NCI-H1694 (cell line): ENCODE measurements around the gene PDE6A.
"Not testable (repeated sequence)": the region's sequence is repeated elsewhere in the genome, so short reads cannot be mapped to it uniquely, and the experiment has no call there.

ENCODE experiments used
- DNase-seq: peaks from one replicate; lab custom pipeline; 2025; lab: John Stamatoyannopoulos, UW

The PDE6A gene

DNA sequence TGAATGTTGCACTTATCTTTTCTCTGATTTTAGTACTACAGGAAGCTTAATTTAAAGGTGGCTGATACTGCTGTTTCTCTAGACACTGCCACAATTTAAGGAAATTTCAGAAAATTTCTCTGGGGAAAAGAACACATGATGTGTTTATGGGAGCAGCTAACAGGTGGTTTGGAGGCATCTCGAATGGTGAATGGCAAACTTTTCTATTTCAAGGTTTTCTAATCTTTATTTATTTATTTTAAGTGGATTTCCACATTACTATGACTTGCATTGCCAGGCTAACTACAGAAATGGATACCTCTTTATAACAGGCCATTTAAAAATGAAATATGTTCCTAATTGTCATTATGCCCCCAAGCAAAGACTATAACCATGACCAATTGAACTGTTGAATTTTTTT is 50.4 kb downstream of the PDE6A start:
- no peak for DNase-seq

GRCh38 chr5:149893403-149893931 is 51.1 kb downstream of the PDE6A start:
- no peak for DNase-seq

DNA sequence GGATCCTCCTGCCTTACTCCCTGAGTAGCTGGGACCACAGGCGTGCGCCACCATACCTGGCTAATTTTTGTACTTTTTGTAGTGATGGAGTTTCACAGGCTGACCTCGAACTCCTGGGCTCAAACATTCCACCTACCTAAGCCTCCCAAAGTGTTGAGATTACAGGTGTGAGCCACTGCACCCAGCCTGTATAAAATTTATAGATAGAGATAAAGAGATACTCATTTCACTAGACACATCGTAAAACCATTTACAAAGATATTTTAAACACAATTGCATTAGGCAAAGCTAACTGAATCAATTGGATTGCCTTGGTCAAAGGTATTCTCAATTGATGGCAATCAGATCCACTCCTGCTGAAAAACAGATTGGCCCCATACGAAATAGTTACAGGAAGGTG is 52.0 kb downstream of the PDE6A start:
- no peak for DNase-seq

GRCh38 chr5:149888280-149888679 is 56.3 kb downstream of the PDE6A start:
- DNase-seq = no peak

GRCh38 chr5:149887622-149888183 is 56.9 kb downstream of the PDE6A start:
- DNase-seq = no peak

- no peak for DNase-seq
These were observed 57.7 kb downstream of the PDE6A start for GRCh38 chr5:149886692-149887470.

- no peak for DNase-seq
These were observed 58.5 kb downstream of the PDE6A start for GRCh38 chr5:149886060-149886459.

DNA sequence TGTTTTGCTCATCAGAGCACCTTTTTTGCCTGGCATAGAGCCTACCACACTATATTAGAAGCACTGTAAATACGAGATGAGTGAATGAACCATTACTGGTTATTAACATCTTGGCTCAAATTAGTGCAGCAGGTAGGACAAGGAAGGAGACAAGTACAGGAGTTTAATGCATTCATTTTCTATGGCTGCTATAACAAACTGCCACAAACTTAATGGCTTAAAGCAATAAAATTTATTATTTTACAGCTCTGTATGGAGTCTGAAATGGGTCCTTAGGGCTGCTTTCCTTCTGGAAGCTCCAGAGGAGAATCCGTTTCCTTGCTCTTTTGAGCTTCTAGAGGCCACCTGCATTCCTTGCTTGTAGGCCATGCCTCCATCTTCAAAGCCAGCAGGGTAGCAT is 59.1 kb downstream of the PDE6A start:
- DNase-seq = no peak

GRCh38 chr5:149883550-149883949 is 61.0 kb downstream of the PDE6A start:
- DNase-seq = no peak

- not testable (repeated sequence) for DNase-seq
These were observed 62.0 kb downstream of the PDE6A start for GRCh38 chr5:149882633-149883032.

DNA sequence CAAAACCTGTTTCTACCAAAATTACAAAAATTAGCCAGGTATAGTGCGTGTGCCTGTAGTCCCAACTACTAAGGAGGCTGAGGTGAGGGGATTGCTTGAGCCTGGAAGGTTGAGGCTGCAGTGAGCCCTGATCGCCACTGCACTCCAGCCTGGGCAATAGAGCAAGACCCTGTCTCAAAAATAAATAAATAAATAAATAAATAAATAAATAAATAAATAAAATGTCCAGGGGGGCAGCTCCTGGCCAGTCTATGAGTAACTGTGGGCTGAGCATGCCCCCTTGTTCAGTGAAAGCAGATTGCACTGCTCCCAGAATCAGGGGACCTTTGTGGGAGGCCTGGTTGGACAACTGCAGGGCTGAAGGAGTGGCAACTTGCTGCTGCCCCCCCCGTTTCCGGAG is 62.7 kb downstream of the PDE6A start:
- no peak for DNase-seq

DNA sequence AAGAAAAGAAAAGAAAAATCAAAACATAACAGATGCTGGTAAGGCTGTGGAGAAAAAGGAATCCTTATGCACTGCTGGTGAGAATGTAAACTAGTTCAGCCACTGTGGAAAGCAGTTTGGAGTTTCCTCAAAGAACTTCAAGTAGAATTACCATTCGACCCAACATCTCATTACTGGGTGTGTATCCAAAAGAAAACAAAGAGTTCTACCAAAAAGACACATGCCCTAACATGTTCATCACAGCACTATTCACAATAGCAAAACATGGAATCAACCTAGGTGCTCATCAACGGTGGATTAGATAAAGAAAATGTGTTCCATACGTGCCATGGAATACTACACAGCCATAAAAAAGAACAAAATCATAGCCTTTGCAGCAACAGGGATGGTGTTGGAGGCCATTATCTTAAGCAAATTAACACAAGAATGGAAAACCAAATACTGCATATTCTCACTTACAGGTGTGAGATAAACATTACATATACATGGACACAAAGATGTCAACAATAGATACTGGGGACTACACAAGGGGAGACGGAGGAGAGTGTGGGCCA is 63.4 kb downstream of the PDE6A start:
- DNase-seq = no peak

- not testable (repeated sequence) for DNase-seq
These were observed 65.0 kb downstream of the PDE6A start for GRCh38 chr5:149879593-149879992.

DNA sequence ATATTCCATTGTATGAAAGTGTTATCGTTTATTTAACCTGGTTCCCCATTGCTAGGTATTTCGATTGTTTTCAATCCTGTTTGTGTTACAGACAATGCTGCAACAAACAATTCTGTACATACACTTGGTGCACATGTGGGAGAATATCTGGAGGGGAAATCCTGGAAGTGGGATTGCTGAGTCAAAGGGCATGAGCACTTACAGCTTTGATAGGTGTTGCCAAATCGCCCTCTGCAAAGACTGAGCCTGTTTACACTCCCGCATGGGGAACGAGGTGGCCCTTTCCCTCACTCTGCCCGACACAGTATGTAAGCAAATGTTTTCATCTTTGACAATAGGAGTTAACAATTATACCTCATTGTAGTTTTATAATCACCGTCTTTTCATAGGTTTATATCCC is 66.2 kb downstream of the PDE6A start:
- DNase-seq = no peak

GRCh38 chr5:149873896-149874295 is 70.7 kb downstream of the PDE6A start:
- DNase-seq = no peak

- DNase-seq = no peak
These were observed 72.1 kb downstream of the PDE6A start for GRCh38 chr5:149872351-149873040.

DNA sequence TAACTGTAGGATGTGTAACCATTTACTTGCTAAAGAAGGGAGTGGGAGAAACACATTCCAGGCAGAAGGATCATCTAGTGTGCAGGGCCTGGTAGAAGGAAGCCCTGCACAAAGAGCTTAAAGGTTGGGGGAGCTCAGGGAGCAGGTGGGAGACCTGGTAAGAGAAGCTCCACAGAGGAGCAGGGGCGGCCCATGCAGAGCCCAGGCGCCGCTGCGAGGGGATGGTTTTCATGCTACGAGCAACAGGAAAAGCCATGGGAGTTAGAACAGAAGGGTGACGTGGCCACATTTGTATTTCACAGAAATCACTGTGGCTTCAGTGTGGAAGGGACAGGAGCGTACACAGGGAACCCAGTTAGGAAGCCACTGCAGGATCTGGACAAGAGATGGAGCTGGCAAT is 73.1 kb downstream of the PDE6A start:
- DNase-seq = no peak

GRCh38 chr5:149870697-149871096 is 73.9 kb downstream of the PDE6A start:
- no peak for DNase-seq

DNA sequence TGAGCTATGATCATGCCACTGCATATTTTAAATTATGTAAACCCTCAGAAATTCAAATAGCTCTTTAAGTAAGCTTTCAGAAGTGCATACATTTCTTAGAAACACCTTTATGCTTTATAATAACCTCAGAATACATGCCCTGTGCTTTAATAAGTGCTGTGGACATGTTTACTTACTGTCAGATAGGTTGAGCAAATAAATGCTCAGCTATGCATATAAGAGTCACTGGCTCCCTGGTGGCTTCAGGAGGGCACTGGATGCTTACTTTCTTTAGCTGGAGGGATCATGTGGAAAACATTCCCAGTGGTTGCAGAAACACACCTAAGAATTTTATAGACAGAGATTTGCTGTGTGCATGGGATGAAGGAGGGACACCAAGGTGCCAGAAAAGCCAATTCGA is 74.4 kb downstream of the PDE6A start:
- DNase-seq = no peak

GRCh38 chr5:149869411-149869821 is 75.2 kb downstream of the PDE6A start:
- DNase-seq = no peak

GRCh38 chr5:149865746-149866145 is 78.8 kb downstream of the PDE6A start:
- DNase-seq = no peak

DNA sequence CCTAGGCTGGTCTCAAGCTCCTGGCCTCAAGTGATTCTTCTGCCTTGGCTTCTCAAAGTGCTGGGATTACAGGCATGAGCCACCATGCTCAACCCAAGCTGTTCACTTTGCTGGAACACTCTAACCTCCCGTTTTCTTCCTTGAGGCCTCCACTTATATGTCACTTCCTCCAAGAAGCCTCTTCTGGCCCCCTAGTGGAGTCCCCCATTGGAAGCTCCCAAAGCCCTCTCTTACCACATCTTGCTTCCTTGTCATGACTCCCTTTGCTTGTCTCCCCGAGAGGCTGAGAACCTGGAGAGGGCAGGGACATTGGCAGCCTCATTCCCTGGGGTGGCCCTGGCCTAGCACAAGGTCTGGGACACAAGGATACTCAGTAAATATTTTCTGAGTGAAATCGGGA is 80.8 kb downstream of the PDE6A start:
- DNase-seq = no peak

DNA sequence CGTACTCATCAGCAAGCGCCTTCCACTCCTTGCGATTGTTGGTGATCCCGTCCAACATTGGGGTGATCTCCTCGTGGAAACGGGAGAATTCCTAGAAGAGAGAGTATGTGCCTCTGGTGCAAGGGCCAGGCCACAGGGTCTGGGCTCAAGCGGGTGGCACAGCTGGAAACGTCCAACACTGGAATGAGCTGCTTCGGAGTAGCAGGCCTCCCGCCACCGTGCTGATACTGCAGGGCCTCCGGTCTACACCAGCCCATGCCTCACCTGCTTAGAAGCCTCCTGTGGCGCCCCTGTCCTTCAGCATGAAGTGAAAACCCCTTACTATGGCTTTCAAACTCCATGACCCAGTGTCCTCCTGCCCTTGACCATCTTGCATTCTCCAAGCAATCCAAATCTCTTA is 81.4 kb downstream of the PDE6A start:
- no peak for DNase-seq
